NK-92 treated with Interleukin-12 subunit alpha and Interleukin-12 subunit beta, amount 100 ng/mL, for 24 hours (cell line): ENCODE measurements around the gene PPP1R2C.

ENCODE experiments used
- DNase-seq: peaks from one replicate; lab custom pipeline; 2025; lab: John Stamatoyannopoulos, UW

PPP1R2C gene

DNA sequence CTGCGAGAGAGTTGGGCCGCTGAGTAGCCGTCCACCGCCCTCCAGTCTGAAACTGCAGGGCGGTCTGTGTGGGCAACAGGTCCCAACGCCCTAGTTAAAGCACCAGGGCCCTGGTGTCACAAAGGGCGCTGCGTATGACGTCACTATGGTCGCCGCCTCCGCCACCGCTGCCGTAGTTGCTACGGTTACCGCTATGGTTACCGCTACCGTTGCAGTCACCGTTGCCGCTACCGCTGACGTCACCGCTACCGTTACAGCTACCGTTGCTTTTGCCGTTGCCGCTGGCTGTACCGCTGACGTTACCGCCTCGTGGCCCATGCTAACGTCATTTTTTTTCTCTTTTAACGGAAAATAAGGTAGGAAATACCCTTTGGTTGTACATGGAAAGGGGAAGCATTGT lies at the start of gene PPP1R2C:
TSS of gene PPP1R2C (minus strand) at position 68 of the 400 bp plus-strand sequence. CDS start 84 bp downstream, outside the sequence.
- DNase-seq, result no peak

DNA sequence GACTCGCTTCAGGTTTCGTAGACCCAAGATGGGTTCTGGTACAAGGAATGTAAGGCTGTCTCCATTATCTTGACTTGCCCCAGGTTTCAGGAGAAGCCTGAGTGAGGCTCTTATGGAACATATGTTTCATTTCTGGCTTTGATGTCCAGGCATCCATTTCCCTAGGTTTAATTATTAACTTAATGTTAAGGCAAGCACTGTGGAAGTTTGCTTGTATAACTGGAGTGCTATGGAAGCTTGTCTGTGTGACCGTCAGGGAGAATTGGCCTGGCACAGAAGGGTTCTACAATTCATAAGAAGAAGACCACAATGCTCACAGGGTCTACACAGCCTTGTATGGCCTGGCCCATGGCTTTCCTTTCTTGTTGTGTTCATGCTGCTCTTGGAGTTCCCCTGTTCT lies 47.2 kb upstream of the PPP1R2C start:
- DNase-seq, result no peak

DNA sequence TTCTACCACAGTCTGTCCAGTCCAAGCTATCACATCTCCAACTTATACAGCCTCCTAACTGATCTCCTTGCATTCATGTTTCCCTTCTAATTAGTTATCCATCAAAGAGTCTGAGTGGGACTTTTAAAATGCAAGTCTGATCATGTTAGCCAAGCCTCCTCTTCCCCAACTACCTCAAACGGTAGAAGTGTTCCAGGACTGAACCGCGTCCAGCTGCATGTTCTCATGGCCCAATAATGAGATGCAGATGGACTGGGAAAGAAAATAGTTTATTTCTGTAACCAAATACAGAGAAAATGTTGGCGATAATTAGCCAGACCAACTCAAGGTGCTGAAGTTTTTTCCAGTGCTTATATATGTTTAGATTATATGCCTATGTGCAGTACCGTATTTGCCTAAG lies 46.6 kb upstream of the PPP1R2C start:
- no peak for DNase-seq

DNA sequence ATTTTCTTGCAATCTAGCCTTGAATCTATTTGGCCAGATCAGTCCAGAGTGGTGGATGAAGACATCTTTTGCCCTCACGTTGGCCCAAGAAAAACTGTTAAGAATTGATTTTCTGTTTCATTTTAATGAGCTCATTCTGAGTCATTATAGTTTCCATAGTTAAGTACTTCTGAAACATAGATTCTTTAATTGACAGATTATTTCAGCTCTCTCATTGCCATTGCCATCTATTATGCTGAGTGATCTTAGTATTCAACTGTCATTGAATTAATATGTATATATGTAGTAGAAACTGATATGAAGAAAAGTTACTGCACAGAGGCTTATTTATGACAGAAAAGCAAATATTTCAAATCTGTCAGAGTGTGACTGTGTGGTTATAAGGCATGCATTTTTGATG lies 45.5 kb upstream of the PPP1R2C start:
- DNase-seq, result no peak

DNA sequence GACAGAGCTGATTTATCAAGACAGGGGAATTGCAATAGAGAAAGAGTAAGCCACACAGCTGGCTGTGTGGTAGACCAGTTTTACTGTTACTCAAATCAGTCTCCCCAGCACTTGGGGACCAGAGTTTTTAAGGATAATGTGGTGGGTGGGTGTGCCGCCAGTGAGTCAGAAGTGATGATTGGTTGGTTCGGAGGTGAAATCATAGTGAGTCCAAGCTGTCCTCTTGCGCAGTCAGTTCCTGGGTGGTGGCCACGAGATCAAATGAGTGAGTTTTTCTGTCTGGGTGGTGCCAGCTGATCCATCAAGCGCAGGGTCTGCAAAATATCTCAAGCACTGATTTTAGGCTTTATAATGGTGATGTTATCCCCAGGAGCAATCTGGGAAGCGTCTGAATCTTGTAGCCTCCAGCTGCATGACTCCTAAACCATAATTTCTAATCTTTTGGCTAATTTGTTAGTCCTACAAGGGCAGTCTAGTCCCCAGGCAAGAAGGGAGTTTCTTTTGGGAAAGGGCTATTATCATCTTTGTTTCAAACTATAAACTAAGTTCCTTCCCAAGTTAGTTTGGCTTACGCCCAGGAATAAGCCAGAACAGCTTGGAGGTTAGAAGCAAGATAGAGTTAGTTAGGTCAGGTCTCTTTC lies 44.0 kb upstream of the PPP1R2C start:
- DNase-seq, result no peak

DNA sequence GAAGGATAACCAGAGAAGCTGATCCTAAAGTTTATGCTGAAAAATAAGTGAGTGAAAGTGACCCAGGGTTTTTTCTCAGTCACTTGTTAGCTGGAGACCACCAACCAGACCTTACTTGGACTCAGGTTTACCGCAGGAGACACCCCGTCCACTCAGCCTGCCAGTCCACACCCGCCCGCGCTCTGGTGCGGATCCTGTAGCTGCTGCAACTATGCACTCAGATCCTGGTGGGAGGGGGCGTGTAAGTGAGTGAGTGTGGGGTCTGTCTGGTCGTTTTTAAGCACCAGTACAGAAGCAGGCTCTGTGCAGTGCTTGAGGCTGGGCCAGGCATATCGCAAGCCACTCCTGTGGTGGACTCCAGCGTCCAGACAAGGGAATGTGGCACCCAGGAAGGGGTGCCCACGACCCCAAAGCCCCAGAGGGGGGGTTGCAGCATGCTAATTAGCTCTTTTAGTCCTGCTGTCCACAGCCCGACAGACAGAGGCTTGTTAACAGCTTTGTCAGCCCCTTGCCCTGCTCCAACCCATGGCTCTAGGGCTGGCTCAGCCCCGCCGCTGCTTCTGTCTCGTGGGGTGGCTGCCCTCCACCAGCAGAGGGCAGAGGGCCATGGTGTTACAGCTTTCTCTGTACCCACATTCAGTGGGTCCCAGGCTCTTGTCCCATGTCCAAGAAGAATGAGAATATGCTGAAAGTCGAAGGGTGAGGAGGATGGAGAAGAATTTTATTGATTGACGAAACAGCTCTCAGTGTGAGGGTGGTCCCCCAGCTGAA lies 40.4 kb upstream of the PPP1R2C start:
- no peak for DNase-seq

DNA sequence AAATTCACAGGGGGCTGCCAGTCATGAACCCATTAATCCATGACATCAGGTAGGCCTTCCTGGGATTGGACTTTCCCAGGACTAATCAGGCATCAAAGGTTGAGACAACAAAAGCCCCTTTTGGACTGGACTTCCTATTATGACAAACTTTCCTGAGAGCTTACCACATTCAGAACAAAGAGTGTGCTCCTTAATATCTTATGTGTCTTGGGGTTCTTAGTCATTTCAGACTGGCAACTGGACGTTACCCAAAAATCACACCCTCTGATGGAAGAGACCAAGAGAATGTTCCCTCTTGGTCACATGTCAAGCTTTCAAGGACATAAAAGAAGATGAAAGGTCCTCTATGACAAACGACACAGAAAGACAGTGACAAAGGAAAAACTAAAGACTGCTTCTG lies 31.6 kb upstream of the PPP1R2C start:
- no peak for DNase-seq

DNA sequence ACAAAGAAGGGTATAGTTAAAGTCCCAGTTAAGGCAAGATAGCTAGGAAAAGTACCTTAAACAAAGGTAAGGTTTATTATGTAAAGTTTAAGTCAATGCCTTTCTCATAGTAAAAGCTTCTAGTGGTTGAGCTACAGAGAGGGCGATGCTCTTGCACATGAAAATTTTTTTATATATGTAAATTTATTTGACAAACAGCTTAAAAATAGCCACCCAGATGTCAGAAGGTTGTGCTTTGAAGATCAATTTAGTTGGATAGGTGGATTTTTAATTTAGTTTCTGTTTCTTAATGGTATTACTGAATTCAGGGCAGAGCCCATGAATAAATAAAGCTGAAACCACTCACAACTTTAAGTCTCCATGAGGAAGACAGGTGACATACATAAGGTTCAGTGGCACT lies 29.4 kb upstream of the PPP1R2C start:
- DNase-seq, result no peak

DNA sequence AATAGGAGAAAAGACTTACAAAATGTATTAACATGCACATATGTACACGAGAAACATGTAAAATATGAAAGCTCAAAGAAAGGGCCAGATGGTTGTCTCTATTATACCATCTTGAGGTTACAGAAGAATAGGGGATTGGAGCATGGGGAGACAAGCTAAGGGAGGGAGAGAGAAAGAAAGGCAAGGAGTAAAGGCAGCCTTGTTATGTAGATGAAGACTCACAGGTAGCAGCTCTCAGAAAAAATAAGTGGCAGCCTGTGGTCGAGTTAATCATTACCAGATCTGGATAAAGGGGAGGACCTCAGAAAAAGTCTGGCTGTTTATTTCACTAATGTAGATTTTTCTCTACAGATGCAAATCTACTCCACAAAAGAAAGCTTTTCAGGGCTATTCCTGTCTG lies 26.6 kb upstream of the PPP1R2C start:
- DNase-seq, result no peak

DNA sequence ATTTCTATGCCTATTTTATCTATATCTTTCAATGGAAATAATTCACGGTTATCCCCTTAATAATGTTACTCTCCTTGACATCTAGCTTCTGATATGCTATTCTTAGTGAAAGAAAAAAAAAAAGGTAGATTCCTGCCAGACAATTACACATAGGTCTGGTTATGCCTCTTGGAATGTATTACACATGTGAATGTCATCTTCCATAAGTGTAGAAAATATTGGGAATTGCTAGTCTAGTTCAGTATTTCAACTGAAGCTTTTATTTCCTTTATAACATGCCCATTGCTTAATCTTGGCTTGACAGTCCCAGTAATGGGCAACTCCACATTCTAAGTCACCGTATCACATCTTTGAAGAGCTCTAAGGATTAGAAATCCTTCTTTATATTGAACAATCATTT lies 25.4 kb upstream of the PPP1R2C start:
- no peak for DNase-seq

DNA sequence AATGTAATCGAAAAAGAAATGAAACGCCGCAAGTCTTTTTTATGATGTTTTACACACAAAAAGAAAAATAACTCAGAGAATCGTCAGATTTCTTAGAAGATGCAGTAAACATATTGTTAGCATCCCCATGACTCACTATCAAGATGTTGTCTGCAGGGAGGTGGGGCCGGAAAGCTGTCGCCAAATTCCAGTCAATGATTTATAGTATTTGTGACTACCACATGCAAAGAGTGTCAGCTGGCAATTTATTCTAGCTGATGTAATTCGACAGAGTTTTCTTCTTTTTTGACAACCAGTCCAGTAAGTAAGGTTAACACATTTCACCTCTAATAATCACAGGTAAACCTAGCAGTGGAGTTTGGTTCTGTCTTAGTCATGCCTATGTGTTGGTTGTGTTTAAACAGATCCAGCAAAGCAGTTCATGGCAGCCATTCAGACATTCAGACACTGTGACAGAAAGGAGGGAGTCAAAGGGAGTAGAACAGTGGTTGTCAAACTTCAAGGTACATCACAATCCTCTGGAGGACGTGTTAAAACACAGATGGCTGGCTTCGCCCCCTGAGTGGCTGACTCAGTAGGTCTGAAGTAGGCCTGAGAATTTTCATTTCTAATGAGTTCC lies 19.8 kb upstream of the PPP1R2C start:
- no peak for DNase-seq

DNA sequence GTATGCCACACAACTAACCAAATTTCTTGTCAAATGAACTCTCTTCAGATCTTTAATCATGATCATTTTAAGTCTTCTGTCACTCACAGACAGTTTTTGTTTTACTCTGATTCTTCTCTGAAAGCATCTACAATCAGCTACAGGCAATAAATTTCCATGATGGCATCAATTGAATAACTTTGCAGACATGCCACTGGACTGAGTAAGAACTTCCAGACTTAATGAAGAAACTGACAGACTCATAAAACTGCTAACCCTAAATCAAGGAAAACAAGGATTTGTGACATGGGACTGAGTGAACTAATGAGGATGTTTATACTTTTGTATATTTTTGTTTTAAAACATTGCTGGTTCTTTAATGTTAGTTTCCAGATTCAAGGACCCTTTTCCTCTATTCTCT lies 5.5 kb upstream of the PPP1R2C start:
- DNase-seq, result no peak

DNA sequence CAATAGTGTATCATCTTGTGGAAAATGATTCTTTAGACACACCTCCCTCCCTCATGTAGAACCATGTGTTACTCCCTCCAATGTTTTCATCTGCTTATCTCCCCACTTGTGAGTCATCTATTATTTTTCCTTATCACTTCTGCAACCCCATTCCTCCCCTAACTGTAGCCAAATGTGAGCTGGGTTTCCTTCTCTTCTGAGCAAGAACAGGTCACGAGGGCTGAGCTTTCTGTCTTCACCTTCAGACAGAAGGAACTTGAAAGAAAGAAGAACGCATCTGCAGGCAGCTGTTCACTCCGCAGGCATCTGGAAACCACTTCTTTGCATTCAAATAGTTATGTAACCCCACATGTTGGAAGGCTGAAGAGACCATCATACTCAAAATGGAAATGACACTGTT lies 1.8 kb downstream of the PPP1R2C start:
- no peak for DNase-seq

DNA sequence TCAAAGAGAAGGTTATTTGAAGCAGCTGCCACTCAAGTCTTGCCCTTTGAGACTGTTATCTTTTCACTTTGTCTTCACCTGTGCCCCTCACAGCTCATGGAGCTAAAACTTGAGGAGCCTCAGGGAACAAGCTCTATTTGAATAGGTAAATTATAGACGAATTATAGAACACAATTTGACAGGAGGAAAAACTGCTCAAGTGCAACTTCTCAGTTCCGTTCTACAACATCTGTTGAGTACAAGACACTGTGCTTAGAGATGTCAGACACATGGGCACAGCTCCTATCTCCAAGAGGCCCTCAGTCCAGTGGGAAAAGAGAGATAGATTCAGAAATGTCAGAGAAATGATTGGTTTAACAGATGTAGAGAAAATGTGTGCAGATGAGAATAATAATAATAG lies 5.1 kb downstream of the PPP1R2C start:
- DNase-seq, result no peak

DNA sequence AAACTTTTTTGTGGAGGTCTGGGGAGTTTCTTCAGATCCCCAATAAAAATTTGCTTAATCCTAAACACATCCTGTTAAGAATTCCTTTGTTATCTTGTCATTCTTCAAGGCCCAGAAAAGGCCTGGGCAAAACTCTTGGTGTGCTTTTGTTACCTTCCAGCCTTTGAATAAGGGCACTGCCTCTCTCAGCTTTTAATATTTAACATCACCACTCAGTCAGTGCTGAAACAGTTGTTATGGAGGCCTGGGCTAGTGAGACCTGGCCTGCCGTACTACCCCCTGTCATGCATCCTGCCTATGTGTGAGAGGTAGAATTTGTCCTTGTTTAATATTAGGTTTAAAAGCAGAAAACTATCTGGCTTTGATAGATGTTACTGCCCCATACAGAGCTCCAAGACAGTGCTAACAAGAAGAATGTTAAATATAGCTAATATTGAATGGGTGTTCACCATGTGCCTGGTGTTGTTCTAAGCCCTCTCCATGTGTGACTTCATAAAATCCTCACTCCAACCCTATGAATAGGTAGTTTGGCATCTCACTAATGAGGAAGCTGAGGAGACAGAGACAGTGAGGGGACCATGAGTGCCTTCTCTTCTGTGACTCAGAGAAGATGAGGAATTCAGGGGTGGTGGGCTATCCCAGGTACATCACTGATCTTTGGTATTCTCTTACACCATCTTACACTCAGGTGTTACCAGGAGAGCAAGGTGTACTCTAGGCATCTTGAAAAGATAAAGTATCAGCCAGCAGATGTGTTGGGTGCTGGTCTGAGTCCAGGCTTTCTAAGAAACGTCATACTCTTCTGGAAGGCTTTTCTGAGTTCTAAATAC lies 6.2 kb downstream of the PPP1R2C start:
- no peak for DNase-seq

DNA sequence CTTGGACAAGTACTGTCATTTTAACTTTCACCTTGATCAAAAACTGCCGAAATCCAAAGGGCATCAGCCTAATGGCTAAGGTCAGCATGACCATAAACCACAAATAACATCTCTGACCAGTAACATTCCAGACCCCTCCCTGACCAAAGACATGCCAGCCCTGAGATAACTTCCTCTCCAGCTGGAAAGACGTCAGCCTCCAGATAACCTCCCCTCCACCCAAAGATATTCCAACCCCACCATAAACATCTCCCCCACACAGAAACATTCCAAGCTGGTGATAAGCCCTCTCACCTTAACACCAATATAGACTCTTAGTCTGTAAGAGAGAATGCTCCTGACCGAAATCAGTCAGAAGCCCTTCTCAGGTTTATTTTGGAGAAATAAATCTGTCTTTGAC lies 7.4 kb downstream of the PPP1R2C start:
- no peak for DNase-seq

DNA sequence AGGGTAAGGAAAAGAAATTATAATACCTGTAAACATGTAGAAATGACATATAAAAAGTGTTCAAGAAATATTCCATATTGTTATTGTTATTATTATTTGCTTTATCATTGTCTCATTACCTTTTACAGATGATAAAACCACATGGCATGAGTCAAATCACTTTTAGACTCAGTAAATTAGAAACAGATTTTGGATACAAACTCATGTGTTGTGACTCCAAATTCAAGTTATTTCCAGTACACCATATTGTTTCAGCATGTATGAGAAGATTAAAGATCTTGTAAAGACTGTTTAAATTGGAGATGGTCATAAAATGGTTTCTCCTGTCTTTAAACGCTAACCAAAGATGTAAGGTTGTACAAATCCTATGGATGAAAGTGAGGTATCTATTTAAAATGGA lies 18.1 kb downstream of the PPP1R2C start:
- no peak for DNase-seq

DNA sequence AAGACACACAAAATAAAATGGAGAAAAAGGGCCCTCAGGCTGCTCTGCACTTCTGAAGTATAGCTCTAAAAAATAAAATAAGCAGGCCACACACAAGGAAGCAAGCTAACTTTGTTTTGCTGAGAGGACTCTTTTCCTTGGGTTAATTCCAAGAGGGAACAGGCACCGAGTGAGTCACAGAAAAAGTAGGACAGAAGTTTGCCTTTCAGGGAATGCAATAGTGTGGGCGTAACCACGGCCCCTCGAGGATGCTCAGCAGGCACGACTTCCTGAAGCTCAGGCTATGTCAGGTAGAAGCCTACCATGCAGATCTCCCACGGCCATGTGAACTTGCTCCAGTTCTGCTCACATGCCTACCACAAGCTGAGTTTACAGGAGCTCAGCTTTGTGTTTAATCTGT lies 22.1 kb downstream of the PPP1R2C start:
- no peak for DNase-seq

DNA sequence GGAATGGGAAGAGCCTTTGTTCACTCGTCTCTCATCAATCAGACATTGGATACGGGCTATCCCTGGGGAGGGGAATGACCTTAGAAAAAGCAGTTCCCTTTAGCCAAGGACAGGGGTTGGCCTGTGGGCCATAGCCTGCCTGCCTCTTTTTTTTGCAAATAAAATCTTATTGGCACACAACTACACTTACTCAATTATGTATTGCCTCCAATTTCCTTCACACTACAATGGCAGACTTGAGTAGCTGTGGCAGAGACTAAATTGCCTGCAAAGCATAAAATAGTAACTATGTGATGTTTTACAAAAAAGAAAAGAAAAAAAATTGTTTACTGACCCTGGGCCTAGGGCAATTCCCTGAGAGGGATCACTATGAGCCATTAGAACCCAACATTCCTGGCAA lies 23.4 kb downstream of the PPP1R2C start:
- DNase-seq, result no peak

DNA sequence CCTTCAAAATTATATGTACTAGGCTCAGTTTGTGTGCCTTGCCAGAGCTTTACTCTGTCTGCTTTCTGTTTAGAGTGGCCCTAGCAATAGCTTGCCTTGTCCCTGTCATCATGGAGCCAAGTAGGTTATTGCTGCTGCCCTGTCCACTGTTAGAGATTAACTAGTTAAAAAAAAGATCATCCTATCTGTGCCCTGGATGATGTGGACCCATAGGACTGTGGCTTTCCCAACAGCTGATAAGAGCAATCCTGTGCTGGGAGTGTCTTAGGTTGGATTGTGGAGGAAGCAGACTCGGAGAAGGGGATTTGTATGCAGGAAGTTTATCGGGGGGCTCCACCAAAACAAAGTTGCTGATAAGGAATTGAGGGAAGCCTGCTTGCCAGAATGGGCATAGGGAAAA lies 23.8 kb downstream of the PPP1R2C start:
- DNase-seq, result no peak

DNA sequence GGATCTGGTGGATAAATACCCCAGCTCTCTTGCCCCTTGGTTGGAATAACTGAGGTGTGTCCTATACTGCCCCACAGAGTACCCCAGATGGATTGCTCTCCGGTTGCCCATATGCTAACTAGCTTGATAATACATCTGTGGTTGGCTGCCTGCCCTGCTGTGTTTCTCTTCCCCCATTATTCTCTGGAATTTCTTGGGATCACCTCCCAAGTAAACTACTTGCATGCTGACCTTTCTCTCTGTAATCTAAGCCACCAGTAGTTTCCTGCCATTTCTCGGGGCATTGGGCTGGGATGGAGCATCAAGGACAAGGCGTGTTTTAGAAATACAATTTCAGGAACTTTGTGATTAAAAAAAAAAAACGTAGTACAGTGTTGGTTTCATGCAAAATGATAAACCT lies 25.2 kb downstream of the PPP1R2C start:
- no peak for DNase-seq

DNA sequence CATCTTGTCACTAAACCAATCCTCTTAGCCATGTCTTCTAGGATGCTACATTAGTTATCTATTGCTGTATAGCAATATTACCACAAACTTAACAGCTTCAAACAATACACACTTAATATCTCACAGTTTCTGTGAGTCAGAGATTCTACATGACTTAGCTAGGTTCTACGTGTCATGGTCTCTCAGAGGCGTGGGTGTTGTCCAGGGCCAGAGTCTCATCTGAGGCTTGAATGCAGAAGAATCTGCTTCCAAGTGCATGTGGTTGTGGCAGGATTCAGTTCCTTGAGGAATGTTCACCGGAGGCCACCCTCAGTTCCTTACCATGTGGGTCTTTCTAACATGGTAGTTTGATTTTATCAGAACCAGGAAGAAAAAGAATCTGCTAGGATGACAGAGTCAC lies 26.4 kb downstream of the PPP1R2C start:
- no peak for DNase-seq
